Heart right ventricle (tissue), 16 donors: ENCODE data around the gene MRPL27. TPM values are rescaled to one million over a fixed set of nuclear protein-coding genes. Genes with fewer than 3 reads are reported as not detected.

ENCODE experiments used
- ATAC-seq, 8 donors: fragments of 200-7000 bp; cut with Tn5 transposase; one replicate each; pipeline ENCODE4 v1.9.1; 2020; ENCODE audit warnings: mild to moderate bottlenecking in 8 of 8, moderate library complexity in 8 of 8, moderate number of reproducible peaks in 1 of 8
- DNase-seq, 2 donors: peaks; one replicate each; pipeline ENCODE4 v3.0.0-alpha.2; 2020
- H3K27ac ChIP-seq, 10 donors: fragments of 200-600 bp; sonication (generic) in 2 of 10; one replicate each; pipeline versions ENCODE4 v1.5.0 to v1.8.0; 2020 to 2022; ENCODE audit warnings: mild to moderate bottlenecking in 3 of 10
- H3K27me3 ChIP-seq, 7 donors: fragments of 200-600 bp; one replicate each; pipeline ENCODE4 v1.8.0; 2021 to 2022; ENCODE audit warnings: mild to moderate bottlenecking in 2 of 7
- H3K36me3 ChIP-seq, 9 donors: fragments of 200-600 bp; sonication (generic) in 1 of 9; one replicate each; pipeline versions ENCODE4 v1.5.0 to v1.8.0; 2020 to 2022; ENCODE audit warnings: mild to moderate bottlenecking in 2 of 9
- H3K4me1 ChIP-seq, 9 donors: fragments of 200-600 bp; sonication (generic) in 1 of 9; one replicate each; pipeline versions ENCODE4 v1.5.0 to v1.8.0; 2020 to 2022; ENCODE audit warnings: mild to moderate bottlenecking in 4 of 9
- H3K4me3 ChIP-seq, 10 donors: fragments of 200-600 bp; sonication (generic) in 2 of 10; one replicate each; pipeline versions ENCODE4 v1.5.0 to v1.8.0; 2020 to 2022; ENCODE audit warnings: mild to moderate bottlenecking in 7 of 10, moderate library complexity in 2 of 10
- H3K9me3 ChIP-seq, 11 donors: fragments of 200-600 bp in 10 of 11; sonication (generic) in 2 of 11; one replicate each; pipeline versions ENCODE4 v1.5.0 to v1.8.0; 2013 to 2022; ENCODE audit warnings: mild to moderate bottlenecking in 2 of 11, control low read depth in 1 of 11, moderate library complexity in 1 of 11
- CTCF ChIP-seq, 9 donors: fragments of 200-600 bp; sonication (generic) in 2 of 9; IDR thresholded peaks; one replicate each; pipeline versions ENCODE4 v1.5.0 to v1.8.0; 2021 to 2022; ENCODE audit warnings: antibody characterized with exemption in 9 of 9, mild to moderate bottlenecking in 5 of 9, moderate library complexity in 1 of 9
- WGBS, 2 donors: extraction: QIAGEN DNeasy Blood & Tissue Kit; methylation state at CpG; one replicate each; pipeline ENCODE4 v1.1.7; 2013; ENCODE audit warnings: inconsistent platforms in 1 of 2; 5-methylcytosine and 5-hydroxymethylcytosine counted together
- intact Hi-C, 10 donors: fragments of 100-400 bp; cut with DNase I; formaldehyde crosslinking; loops; one replicate each; pipeline versions ENCODE4 v1.11.1 to v1.14.2; 2022
- polyA plus RNA-seq, 2 donors: library from polyadenylated mRNA; stranded (reverse); fragments of 200-250 nt; gene quantifications; one replicate each; pipeline ENCODE4 v1.2.3, GENCODE V29; 2013
- total RNA-seq, 10 donors: library from RNA; stranded (reverse); fragmentation: NEBNext Ultra II Directional in 3 of 10; extraction: Animal tissue kit (Norgen Biotek cat#: 25700) in 3 of 10; gene quantifications; one replicate each; pipeline versions ENCODE4 v1.2.1 to v1.2.4, GENCODE V29; 2021 to 2023
- donor health status: Arrhythmogenic right ventricular cardiomyopathy.
- donor health status: ischemic (EF 13 %, LVEDD 7.1; RV severe dilation, severe dysfunction).
- donor health status: healthy with polysubstance abuse.
- donor health status: DM: no; HTN: yes; CAD: no.
- donor health status: DM: no; HTN: no; CAD: no.
- donor health status: ischemic (EF 25% LVEDD 6.9; RV normal size, moderate dysfunction).
- donor health status: ischemic (EF 25% LVEDD 5.7; RV mildly dilated, moderate dysfunction).
- donor health status: healthy.
- donor health status: DM: yes; HTN: yes; CAD: no.
- donor health status: Ischemic cardiomyopathy.
- donor health status: ischemic (EF 35%, LVEDD 5.7; RV mildly dilated, moderate dysfunction).
- donor health status: nonischemic (EF 11% LVEDD 7.7; RV severe dilation, severe dysfunction).
- donor health status: DM: yes; HTN: yes; CAD: no.
- donor health status: PGD.
- donor health status: ischemic (EF 29% LVEDD 5.4; RV normal size, mild dysfunction).
- donor health status: nonischemic (EF 23%, LVEDD 6.1; RV moderate dilation, normal function).

Gene MRPL27
- total and polyA plus RNA-seq, 12 donors: 54.8 to 253 (median 65.2) TPM

- Histone ChIP-seq H3K4me1 (no peaks in the 10 kb centered on the region), H3K36me3 (no peaks in the 10 kb centered on the region), H3K27ac (no peak overlapping the region), H3K9me3 (no peaks in the 10 kb centered on the region), H3K27me3 (no peaks in the 10 kb centered on the region), H3K4me3 (no peak overlapping the region)
- no peak for TF ChIP-seq CTCF (IDR thresholded peaks at IDR 0.05)
- DNase-seq (no peak), ATAC-seq (no peak)
- 71% methylated on average over 12 of the region's 12 CpGs for WGBS, 2 donors
- intact Hi-C loops: no loop called here
Measured at GRCh38 chr17:50319306-50320004, 53.5 kb downstream of the MRPL27 start.

DNA sequence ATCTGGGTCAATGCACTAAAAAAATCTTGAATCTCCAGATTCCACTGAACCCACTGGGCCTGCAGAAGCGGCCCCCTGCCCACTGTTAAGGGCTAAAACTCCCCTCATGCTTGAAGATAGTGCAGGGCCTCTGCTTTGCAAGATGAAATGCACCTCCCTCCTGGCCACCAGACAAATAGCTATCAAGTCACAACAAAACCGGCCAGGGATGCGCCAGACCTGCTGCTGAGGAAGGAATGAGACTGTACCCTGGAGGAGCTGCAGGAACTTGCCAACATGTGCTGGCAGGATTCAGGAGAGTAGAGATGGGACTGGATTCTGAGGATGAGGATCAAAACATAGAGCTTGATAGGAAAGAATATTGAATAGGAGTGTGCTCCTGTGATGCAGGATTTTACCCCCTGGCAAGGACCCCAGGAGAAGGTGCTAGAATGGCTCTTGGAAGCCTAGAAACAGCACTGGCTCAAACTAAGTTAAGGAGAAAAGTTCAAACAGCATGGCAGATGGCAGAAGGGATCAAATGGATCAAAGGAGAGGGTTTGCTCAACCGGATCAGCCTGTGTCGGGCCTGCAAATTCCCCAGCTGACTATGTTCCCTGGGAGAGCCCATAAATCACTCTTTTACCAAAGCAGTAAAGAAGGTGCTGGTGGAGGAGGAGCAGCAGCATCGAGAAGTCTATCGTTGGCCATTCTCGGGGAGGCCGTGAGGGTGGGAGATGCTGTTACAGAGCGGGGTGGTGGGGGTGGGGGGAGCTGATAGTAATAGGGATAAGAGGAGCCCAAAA is 54.3 kb downstream of the MRPL27 start:
- H3K9me3 ChIP-seq: no peaks in the 10 kb centered on the region
- no peak overlapping the region for H3K27ac ChIP-seq
- TF ChIP-seq CTCF (IDR thresholded peaks at IDR 0.05): no peak
- intact Hi-C loops: no loop called here
- peaks cover 0 to 6% (median 0%) of the 10 kb centered on the region in 7 donors for H3K27me3 ChIP-seq
- no peak overlapping the region for H3K4me3 ChIP-seq
- no peaks in the 10 kb centered on the region for H3K4me1 ChIP-seq
- no peak for ATAC-seq
- 75 to 79% methylated on average over 10 of the region's 10 CpGs for WGBS, 2 donors
- no peaks in the 10 kb centered on the region for H3K36me3 ChIP-seq
- no peak for DNase-seq

Other genes starting within 250 kb of the MRPL27 start
- 1 to 10 TPM; 1.5 to 3.8 (median 1.9) TPM for gene SAMD14, start 243.0 kb downstream of the MRPL27 start, total RNA-seq
- gene SAMD14, start 243.0 kb downstream of the MRPL27 start, polyA plus RNA-seq: 1 to 10 TPM; 1.9 to 3.8 TPM
- 10 to 100 TPM; 17.3 to 45.4 (median 26.9) TPM for gene PPP1R9B, start 222.5 kb downstream of the MRPL27 start, total RNA-seq
- 10 to 100 TPM; 22.4 to 42.7 TPM for gene PPP1R9B, start 222.5 kb downstream of the MRPL27 start, polyA plus RNA-seq
- 100 to 1,000 TPM; 136 to 204 (median 158) TPM for gene SGCA, start 207.2 kb downstream of the MRPL27 start, total RNA-seq
- gene SGCA, start 207.2 kb downstream of the MRPL27 start, polyA plus RNA-seq: 100 to 1,000 TPM; 137 to 314 TPM
- 100 to 1,000 TPM in 1 of 10 donors, 10 to 100 TPM in 9; 31.7 to 455 (median 45.9) TPM for gene COL1A1, start 171.6 kb downstream of the MRPL27 start, total RNA-seq
- gene COL1A1, start 171.6 kb downstream of the MRPL27 start, polyA plus RNA-seq: 10 to 100 TPM; 30.2 to 81.5 TPM
- gene TMEM92, start 98.7 kb downstream of the MRPL27 start, total RNA-seq: not detected
- under 1 TPM in 1 of 2 donors, not detected in 1; 0.04 TPM for gene TMEM92, start 98.7 kb downstream of the MRPL27 start, polyA plus RNA-seq
- 10 to 100 TPM; 11.2 to 17.1 (median 11.9) TPM for gene XYLT2, start 27.1 kb downstream of the MRPL27 start, total RNA-seq
- gene XYLT2, start 27.1 kb downstream of the MRPL27 start, polyA plus RNA-seq: 10 to 100 TPM in 1 of 2 donors, 1 to 10 TPM in 1; 8.1 to 14.6 TPM
- gene EME1, start within 50 bp of the MRPL27 start, total RNA-seq: 1 to 10 TPM in 2 of 10 donors, under 1 TPM in 8; 0.25 to 1.8 (median 0.67) TPM
- under 1 TPM; 0.20 to 0.51 TPM for gene EME1, start within 50 bp of the MRPL27 start, polyA plus RNA-seq
- gene LRRC59, start 24.3 kb upstream of the MRPL27 start, total RNA-seq: 10 to 100 TPM; 19.2 to 48.3 (median 24.7) TPM
- 10 to 100 TPM; 11.4 to 83.1 TPM for gene LRRC59, start 24.3 kb upstream of the MRPL27 start, polyA plus RNA-seq
- 10 to 100 TPM in 9 of 10 donors, 1 to 10 TPM in 1; 9.9 to 45.0 (median 19.7) TPM for gene ACSF2, start 53.0 kb upstream of the MRPL27 start, total RNA-seq
- 10 to 100 TPM in 1 of 2 donors, 1 to 10 TPM in 1; 7.9 to 26.9 TPM for gene ACSF2, start 53.0 kb upstream of the MRPL27 start, polyA plus RNA-seq
- under 1 TPM in 3 of 10 donors, not detected in 7; 0.13 to 0.74 (median 0.20) TPM for gene CHAD, start 95.7 kb upstream of the MRPL27 start, total RNA-seq
- under 1 TPM in 1 of 2 donors, not detected in 1; 0.44 TPM for gene CHAD, start 95.7 kb upstream of the MRPL27 start, polyA plus RNA-seq
- 10 to 100 TPM; 36.2 to 52.3 (median 45.5) TPM for gene RSAD1, start 105.7 kb upstream of the MRPL27 start, total RNA-seq
- gene RSAD1, start 105.7 kb upstream of the MRPL27 start, polyA plus RNA-seq: 10 to 100 TPM; 31.8 to 47.9 TPM
- 1 to 10 TPM in 4 of 10 donors, under 1 TPM in 6; 0.19 to 1.6 (median 0.59) TPM for gene MYCBPAP, start 135.3 kb upstream of the MRPL27 start, total RNA-seq
- under 1 TPM; 0.17 to 0.80 TPM for gene MYCBPAP, start 135.3 kb upstream of the MRPL27 start, polyA plus RNA-seq
- gene EPN3, start 159.6 kb upstream of the MRPL27 start, total RNA-seq: 10 to 100 TPM in 5 of 10 donors, 1 to 10 TPM in 5; 5.2 to 21.5 (median 10.1) TPM
- 10 to 100 TPM in 1 of 2 donors, 1 to 10 TPM in 1; 3.0 to 18.9 TPM for gene EPN3, start 159.6 kb upstream of the MRPL27 start, polyA plus RNA-seq
- gene SPATA20, start 174.0 kb upstream of the MRPL27 start, total RNA-seq: 10 to 100 TPM; 18.5 to 80.6 (median 63.3) TPM
- gene SPATA20, start 174.0 kb upstream of the MRPL27 start, polyA plus RNA-seq: 10 to 100 TPM; 12.6 to 88.4 TPM
- under 1 TPM; 0.14 to 0.46 (median 0.27) TPM for gene CACNA1G, start 187.5 kb upstream of the MRPL27 start, total RNA-seq
- gene CACNA1G, start 187.5 kb upstream of the MRPL27 start, polyA plus RNA-seq: under 1 TPM; 0.04 to 0.22 TPM